ENCODE results near the gene PTPRD.

Gene PTPRD

GRCh38 chr9:8825585-8826147 is 1787.1 kb downstream of the PTPRD start:
- no peak for DNase-seq (ENCODE audit: low spot score)

GRCh38 chr9:8823131-8823895 is 1789.5 kb downstream of the PTPRD start:
- DNase-seq (ENCODE audit: low spot score) = no peak

DNA sequence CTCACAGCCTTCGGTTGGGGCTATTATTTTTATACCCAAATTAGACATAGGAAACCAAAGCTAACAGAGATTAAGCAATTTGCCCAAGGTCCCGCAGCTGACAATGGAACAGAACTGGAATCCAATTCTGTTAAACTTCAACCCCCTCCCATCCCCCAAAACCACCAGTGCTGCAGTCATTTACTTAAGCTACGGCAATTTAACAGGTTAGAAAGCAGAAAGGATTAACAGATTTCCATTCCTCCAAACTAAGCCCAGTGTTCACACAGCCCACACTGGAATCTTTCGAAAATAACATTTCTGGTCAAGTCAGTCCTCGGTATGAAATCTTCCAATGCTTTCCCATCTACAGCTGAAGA is 1790.2 kb downstream of the PTPRD start:
- DNase-seq (ENCODE audit: low spot score) = no peak

DNA sequence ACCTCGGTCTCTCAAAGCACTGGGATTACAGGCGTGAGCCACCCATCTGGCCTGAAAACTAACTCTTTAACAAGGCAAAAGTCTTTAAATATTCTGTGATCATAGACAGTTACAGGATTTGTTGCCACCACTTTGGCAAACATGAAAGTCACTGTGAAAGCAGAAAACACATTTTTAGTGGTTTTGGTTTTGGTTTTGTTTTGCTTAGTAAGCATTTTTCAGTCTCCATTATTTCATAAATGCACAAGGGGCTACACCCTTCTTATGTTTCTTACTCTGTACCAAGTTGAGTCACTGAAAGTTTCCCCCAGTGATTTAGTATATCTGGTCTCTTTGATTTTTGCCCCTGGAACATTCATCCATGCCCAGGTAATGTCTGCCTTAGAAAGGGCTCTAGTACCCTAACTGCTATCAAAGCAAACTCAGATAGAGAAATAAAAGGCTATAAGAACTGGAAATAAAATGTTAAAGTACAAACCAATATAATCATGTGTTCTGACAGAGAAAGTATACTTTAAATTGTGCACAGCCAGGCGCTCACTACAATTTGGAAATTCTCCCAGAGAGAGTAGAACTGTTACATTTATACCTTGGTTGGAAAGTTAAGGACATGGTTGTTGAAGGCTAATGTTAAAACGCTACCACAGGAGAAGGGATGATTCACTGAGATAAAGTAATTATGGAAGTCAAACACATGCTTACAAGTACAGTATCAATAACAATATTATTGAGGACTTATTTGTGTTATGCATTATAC is 1790.7 kb downstream of the PTPRD start:
- DNase-seq (ENCODE audit: low spot score) = no peak

- DNase-seq (ENCODE audit: low spot score) = no peak
These were observed 1795.5 kb downstream of the PTPRD start for GRCh38 chr9:8817335-8817734.

DNA sequence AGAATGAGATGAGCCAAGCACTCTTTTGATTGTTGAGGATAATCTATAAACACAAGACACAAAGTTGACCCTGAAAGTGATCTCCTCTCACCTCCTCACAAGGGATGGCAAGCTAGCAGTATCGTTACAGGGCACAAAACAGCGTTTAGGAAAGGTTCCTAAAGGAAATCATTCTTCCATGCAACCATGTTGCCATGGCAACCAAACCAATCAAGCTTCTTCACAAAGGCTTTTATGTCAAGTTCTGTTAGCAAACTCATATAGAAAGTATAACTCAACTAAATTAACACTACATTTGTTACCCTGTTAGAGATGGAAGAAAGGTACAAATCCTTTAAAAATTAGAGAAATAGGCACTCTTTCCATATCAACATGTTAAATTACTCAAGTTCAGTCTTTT is 1796.4 kb downstream of the PTPRD start:
- no peak for DNase-seq (ENCODE audit: low spot score)

DNA sequence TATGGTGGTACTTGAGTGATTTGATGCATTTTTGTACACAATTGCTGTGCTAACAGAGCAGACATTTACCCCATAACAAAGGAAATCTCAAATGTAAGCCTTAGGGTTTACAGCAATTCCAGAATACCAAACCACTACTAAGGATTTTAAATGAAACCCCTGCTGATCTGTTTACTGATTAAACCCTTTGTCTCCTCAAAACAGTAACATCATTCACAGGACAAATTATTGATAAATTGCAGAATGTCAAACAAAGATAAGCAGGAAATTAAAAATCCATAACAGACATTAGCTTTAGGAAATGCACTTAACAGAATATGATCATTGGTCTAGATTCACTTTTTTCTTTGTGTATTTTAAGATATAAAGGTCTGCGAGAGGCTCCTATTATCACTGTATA is 1796.9 kb downstream of the PTPRD start:
- no peak for DNase-seq (ENCODE audit: low spot score)

DNA sequence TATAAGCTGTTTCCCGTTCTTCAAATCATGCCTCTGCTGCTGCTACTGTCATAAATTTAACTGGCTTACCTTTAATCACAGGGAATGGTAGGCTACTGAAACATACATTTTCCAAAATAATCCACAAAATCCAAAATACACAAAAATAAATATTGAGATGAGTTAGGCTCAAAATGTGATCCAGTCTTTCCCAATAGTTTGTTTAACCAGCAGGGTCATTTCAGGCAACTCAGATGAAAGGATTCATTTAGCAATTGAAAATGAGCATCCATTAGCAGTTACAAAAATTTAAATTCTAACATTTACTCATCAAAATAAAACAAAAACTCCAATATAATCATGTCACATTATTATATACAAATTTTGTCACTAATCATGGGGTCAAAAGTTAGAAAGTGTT is 1797.6 kb downstream of the PTPRD start:
- DNase-seq (ENCODE audit: low spot score) = no peak

DNA sequence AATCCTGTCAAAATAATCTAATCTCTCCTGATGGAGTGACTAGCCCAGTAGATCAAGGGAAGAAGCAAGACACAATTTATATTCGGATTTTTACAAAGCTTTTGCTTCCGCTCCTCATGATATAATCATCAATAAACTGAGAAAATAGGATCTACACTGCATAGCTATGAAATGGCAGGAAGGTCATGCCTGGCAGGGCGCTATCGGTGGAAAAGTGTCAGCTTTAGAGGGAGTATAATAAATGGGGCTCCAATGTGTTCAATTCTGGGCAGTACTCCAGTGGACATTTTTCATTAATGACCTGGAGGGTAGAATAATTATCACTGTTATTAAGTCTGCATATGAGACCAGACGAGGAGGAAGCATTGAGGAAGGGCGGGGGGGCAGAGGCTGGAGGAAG is 1799.9 kb downstream of the PTPRD start:
- no peak for DNase-seq (ENCODE audit: low spot score)

DNA sequence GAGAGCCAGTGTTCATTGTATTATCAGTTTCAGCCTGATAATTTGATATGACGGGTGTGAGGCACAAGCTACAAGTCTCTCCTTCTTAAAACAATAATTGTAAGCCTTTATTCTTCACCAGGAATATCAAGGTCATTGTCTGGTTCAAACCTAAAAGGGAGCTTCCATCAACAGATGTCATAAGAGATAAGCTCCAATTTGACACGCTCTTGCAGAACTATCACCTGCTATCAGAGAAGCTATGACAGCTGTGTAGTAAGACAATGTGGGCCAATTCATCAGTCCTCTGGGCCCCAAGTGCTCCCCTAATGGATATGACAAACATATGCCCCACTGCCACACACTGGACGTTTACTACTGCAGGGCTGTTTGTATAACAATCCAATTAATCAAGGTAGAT is 1803.1 kb downstream of the PTPRD start:
- DNase-seq (ENCODE audit: low spot score) = no peak

DNA sequence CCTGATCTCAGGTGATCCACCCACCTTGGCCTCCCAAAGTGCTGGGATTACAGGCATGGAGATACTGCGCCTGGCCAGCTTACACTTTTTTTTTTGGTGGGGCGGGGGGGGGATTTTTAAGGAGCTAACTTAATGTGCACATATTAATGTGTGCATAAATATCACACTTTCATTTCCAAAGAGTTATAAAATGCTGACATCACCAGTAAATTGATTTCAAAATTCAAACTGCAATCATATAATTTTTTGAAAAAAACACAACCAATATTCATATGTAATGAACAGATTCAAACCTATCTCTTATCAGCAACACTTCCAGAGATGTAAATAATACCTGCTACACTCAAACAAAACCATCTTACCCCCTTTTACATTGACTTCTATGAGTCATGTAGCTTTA is 1806.7 kb downstream of the PTPRD start:
- DNase-seq (ENCODE audit: low spot score) = no peak

DNA sequence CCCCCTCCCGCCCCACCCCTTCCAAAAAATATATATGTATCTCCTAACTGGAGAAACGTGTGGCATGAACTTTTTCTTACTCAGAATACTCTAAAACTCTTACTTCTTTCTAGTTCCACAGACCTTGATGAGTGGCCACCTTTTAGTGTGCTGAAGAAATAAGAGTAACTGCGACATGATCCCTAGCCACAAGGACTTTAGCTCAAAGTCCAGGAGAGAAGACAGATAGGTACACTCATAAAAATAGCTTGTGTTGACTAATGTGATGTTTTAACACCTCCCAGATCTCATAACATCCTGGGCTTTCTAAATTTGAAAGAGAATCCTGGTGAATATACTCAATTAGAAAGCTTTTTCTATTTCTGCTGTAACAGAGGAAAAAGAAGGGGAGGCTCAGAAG is 1808.2 kb downstream of the PTPRD start:
- DNase-seq (ENCODE audit: low spot score) = peak; percentile 8

DNA sequence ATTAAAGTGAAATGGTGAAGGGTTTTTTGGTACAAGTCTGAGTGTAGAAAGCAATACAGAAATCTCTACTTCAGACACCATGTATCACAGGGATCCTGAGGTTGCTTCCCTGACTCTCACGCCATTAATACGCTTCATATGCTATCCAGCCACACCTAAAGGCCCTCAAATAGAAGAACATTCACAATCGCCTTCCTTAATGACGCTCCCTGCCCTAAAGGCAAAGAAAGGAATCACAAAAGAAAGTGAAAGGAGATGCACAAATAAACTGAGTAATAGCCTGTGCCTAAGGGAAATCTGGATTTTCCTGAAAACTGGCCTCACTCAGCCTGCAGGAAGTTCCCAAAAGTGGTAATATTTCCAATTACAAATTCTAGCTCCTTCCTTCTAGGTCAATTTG is 1810.6 kb downstream of the PTPRD start:
- DNase-seq (ENCODE audit: low spot score) = no peak

- no peak for DNase-seq (ENCODE audit: low spot score)
These were observed 1812.6 kb downstream of the PTPRD start for GRCh38 chr9:8800196-8800595.

GRCh38 chr9:8799615-8800014 is 1813.2 kb downstream of the PTPRD start:
- no peak for DNase-seq (ENCODE audit: low spot score)

DNA sequence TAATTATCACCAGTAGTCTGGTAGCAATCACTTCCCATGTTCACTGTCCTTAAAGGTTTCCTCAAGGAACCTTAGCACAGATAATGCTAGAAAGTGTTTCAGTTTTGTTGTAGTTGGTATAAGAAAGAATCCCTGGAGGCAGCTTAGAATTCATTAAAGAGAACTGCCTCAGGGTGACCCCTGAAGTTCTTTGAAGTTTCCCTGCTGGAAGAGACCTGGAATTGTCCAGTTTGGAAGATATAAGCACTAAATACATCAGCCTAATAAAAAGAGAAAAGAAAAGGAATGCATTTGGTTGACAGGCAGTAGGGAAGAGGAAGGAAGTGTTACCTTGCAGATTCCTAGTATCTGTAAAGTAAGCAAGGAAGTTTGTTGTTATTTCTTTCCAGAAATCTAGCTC is 1813.6 kb downstream of the PTPRD start:
- no peak for DNase-seq (ENCODE audit: low spot score)

DNA sequence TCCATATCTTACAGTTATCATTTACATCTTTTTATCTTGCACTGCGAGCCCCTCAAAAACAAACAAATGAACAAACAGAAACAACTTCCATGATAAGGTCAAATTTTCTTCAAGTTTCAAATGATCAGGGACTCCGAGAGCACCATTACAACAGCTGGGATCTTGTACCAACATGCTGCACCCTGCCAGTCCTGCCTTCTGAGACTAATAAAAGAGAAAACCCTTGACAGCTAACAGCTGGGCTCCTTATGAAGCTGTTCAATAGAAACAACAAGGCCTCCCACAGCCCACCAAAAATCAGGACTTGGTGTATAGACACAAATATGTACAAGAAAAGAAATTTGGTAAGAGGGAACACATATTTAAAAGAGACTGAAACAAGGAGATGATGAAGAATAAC is 1828.0 kb downstream of the PTPRD start:
- DNase-seq (ENCODE audit: low spot score) = no peak

- no peak for DNase-seq (ENCODE audit: low spot score)
These were observed 1828.9 kb downstream of the PTPRD start for GRCh38 chr9:8783941-8784340.

DNA sequence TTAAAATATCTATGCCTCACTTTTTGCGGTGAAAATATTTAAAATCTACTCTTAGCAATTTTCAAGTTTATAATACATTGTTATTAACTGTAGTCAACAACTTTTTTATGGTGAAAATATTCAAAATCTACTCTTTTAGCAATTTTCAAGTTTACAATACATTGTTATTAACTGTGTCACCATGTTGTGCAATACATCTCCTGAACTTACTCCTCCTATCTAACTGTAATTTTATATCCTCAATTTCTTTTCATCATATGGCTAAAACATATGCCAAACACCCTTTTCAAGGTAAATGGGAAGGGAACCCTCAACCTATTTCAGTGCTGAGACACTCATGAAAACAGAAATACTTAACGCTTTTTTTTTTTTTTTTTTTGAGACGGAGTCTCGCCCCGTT is 1830.6 kb downstream of the PTPRD start:
- DNase-seq (ENCODE audit: low spot score) = no peak

GRCh38 chr9:8781458-8781857 is 1831.3 kb downstream of the PTPRD start:
- DNase-seq (ENCODE audit: low spot score) = no peak

DNA sequence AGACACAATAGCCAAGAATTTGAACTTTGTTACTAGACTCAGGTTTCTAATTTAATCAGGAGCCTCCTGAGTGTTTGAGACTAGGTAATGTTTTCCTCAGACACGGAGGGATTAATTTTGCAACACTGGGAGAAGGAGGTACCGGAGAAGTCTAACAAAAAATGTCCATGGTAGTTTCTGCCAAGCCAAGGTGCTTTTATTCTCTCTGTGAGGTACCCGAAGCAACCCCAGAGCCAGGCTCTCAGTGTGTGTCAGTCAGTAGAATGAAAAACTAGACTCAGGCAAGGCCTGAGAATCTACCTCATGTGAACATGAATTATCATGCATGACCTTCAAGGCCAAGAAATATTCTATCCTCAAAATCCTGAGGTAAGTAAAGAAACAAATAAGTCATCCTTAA is 1832.4 kb downstream of the PTPRD start:
- DNase-seq (ENCODE audit: low spot score) = no peak

DNA sequence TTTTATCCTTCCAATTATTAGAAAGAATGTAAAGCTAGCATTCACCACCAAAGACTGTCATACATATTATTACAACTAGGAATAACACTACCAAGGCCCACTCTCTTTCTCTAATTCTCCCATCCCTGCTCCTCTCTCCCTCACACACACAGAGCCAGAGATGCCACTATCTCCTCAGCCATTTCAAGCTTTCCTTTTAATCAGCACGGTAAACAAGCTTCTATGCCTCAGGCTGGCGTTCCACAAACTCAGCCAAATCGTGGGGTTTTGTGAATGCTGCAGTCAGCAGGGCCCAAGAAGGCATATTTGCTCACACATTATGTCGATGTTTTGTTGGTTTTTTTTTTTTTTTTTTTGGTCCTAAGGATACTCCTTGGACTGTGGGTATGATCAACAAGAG is 1833.3 kb downstream of the PTPRD start:
- DNase-seq (ENCODE audit: low spot score) = no peak

- DNase-seq (ENCODE audit: low spot score) = no peak
These were observed 1834.4 kb downstream of the PTPRD start for GRCh38 chr9:8778356-8778755.

DNA sequence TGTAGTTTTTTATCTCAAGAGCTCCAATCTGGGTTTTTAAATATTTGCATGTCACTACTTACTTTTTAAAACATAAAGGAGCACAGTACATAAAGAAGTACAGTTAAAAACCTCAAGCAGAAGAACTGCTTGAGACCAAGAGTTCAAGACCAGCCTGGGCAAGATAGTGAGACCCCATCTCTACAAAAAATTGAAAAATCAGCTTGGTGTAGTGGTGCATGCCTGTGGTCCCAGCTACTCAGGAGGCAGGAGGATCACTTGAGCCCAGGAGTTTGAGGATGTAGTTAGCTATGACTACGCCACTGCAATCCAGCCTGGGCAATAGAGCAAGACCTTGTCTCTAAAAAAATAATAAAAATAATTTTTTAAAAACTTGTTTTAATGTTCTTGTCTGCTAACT is 1840.5 kb downstream of the PTPRD start:
- no peak for DNase-seq (ENCODE audit: low spot score)

Data from HuH-7 (cell line).